Natural killer cell treated with Interleukin-12 subunit alpha and Interleukin-12 subunit beta and Interleukin-15 and Interleukin-18, amount 100 ng/mL, for 72 hours (primary cell): Measurements from ENCODE around the gene AAR2. TPM values are rescaled to one million over a fixed set of nuclear protein-coding genes. Genes with fewer than 3 reads are reported as not detected.

Experiments used
- ATAC-seq, 2 donors: fragments of 150-1000 bp; cut with Tn5 transposase in 1 of 2; sonication (Bioruptor Pico), chemical (Tn5 transposase) in 1 of 2; 2 replicates each; pipeline ENCODE4 v1.10.0; 2021
- DNase-seq: peaks from one replicate; pipeline ENCODE4 v3.0.0; 2022; ENCODE audit warnings: low spot score
- H3K27ac Mint-ChIP-seq, 2 donors: 1 replicate in 1 of 2; 2 replicates in 1 of 2; pipeline ENCODE4 v1.8.0; 2022; ENCODE audit warnings: mixed read lengths in 2 of 2, mild to moderate bottlenecking in 1 of 2, moderate library complexity in 1 of 2
- H3K27me3 Mint-ChIP-seq, 2 donors: 1 replicate in 1 of 2; 2 replicates in 1 of 2; pipeline ENCODE4 v1.8.0; 2022; ENCODE audit warnings: mixed read lengths in 2 of 2
- H3K36me3 Mint-ChIP-seq: one replicate; pipeline ENCODE4 v1.8.0; 2022; ENCODE audit warnings: mixed read lengths
- H3K4me1 Mint-ChIP-seq, 2 donors: 1 replicate in 1 of 2; 2 replicates in 1 of 2; pipeline ENCODE4 v1.8.0; 2022; ENCODE audit warnings: low read depth in 2 of 2, mixed read lengths in 2 of 2, mild to moderate bottlenecking in 1 of 2
- H3K4me3 Mint-ChIP-seq: one replicate; pipeline ENCODE4 v1.8.0; 2022; ENCODE audit warnings: mixed read lengths
- H3K9me3 Mint-ChIP-seq: 2 replicates; pipeline ENCODE4 v1.8.0; 2022; ENCODE audit warnings: mixed read lengths
- total RNA-seq, 2 donors: library from RNA; stranded (reverse); gene quantifications; one replicate each; pipeline ENCODE4 v1.2.3, GENCODE V29; 2022

The AAR2 gene
- total RNA-seq, 2 donors from 2014 or later, result 33.3 to 38.0 TPM

GRCh38 chr20:36255445-36255844 lies 19.2 kb downstream of the AAR2 start:
- no peaks in the 10 kb centered on the region for H3K9me3 Mint-ChIP-seq
- DNase-seq, result no peak
- no peak for ATAC-seq
- no peaks in the 10 kb centered on the region for H3K27me3 Mint-ChIP-seq
- no peak overlapping the region for H3K4me3 Mint-ChIP-seq
- no peak overlapping the region for H3K27ac Mint-ChIP-seq
- peaks cover 4 to 6% of the 10 kb centered on the region in 2 donors for H3K4me1 Mint-ChIP-seq
- peaks cover 14% of the 10 kb centered on the region for H3K36me3 Mint-ChIP-seq

GRCh38 chr20:36259177-36260061 lies 23.1 kb downstream of the AAR2 start:
- H3K27me3 Mint-ChIP-seq, result no peaks in the 10 kb centered on the region
- DNase-seq (no peak), ATAC-seq (no peak)
- H3K27ac Mint-ChIP-seq, result no peak overlapping the region
- no peaks in the 10 kb centered on the region for H3K4me1 Mint-ChIP-seq
- H3K9me3 Mint-ChIP-seq, result no peaks in the 10 kb centered on the region
- H3K36me3 Mint-ChIP-seq, result peaks cover 4% of the 10 kb centered on the region
- H3K4me3 Mint-ChIP-seq, result no peak overlapping the region

- no peak overlapping the region for H3K4me3 Mint-ChIP-seq
- DNase-seq (no peak), ATAC-seq (no peak)
- H3K27me3 Mint-ChIP-seq, result no peaks in the 10 kb centered on the region
- no peaks in the 10 kb centered on the region for H3K4me1 Mint-ChIP-seq
- no peaks in the 10 kb centered on the region for H3K9me3 Mint-ChIP-seq
- H3K27ac Mint-ChIP-seq, result no peak overlapping the region
- H3K36me3 Mint-ChIP-seq, result peaks cover 4% of the 10 kb centered on the region
Observed at GRCh38 chr20:36260316-36260715, 24.0 kb downstream of the AAR2 start.

- Mint-ChIP-seq H3K27ac (no peak overlapping the region), H3K27me3 (no peaks in the 10 kb centered on the region), H3K4me3 (no peak overlapping the region), H3K9me3 (no peaks in the 10 kb centered on the region), H3K4me1 (no peaks in the 10 kb centered on the region), H3K36me3 (peaks cover 4% of the 10 kb centered on the region)
- DNase-seq, result no peak
- no peak for ATAC-seq
Observed at GRCh38 chr20:36261389-36262105, 25.3 kb downstream of the AAR2 start.

GRCh38 chr20:36262440-36262839 lies 26.2 kb downstream of the AAR2 start:
- Mint-ChIP-seq H3K27ac (no peak overlapping the region), H3K9me3 (no peaks in the 10 kb centered on the region), H3K36me3 (no peaks in the 10 kb centered on the region), H3K4me1 (no peaks in the 10 kb centered on the region), H3K27me3 (no peaks in the 10 kb centered on the region), H3K4me3 (no peak overlapping the region)
- ATAC-seq (no peak), DNase-seq (no peak)

GRCh38 chr20:36264426-36265246 lies 28.4 kb downstream of the AAR2 start:
- no peaks in the 10 kb centered on the region for H3K36me3 Mint-ChIP-seq
- no peaks in the 10 kb centered on the region for H3K4me1 Mint-ChIP-seq
- DNase-seq (no peak), ATAC-seq (no peak)
- H3K27me3 Mint-ChIP-seq, result no peaks in the 10 kb centered on the region
- H3K4me3 Mint-ChIP-seq, result no peak overlapping the region
- no peak overlapping the region for H3K27ac Mint-ChIP-seq
- no peaks in the 10 kb centered on the region for H3K9me3 Mint-ChIP-seq

- H3K4me1 Mint-ChIP-seq, result no peaks in the 10 kb centered on the region
- H3K36me3 Mint-ChIP-seq, result no peaks in the 10 kb centered on the region
- H3K9me3 Mint-ChIP-seq, result no peaks in the 10 kb centered on the region
- no peak overlapping the region for H3K4me3 Mint-ChIP-seq
- DNase-seq, result no peak
- H3K27me3 Mint-ChIP-seq, result no peaks in the 10 kb centered on the region
- H3K27ac Mint-ChIP-seq, result no peak overlapping the region
- no peak for ATAC-seq
Observed at GRCh38 chr20:36266189-36266588, 29.9 kb downstream of the AAR2 start.

- Mint-ChIP-seq H3K9me3 (no peaks in the 10 kb centered on the region), H3K4me3 (no peak overlapping the region), H3K27ac (no peak overlapping the region), H3K27me3 (no peaks in the 10 kb centered on the region), H3K4me1 (no peaks in the 10 kb centered on the region), H3K36me3 (no peaks in the 10 kb centered on the region)
- ATAC-seq (no peak), DNase-seq (no peak)
Observed at GRCh38 chr20:36267605-36268381, 31.5 kb downstream of the AAR2 start.

- DNase-seq, result no peak
- no peaks in the 10 kb centered on the region for H3K9me3 Mint-ChIP-seq
- H3K36me3 Mint-ChIP-seq, result no peaks in the 10 kb centered on the region
- no peak overlapping the region for H3K4me3 Mint-ChIP-seq
- H3K27ac Mint-ChIP-seq, result no peak overlapping the region
- no peaks in the 10 kb centered on the region for H3K4me1 Mint-ChIP-seq
- no peaks in the 10 kb centered on the region for H3K27me3 Mint-ChIP-seq
- ATAC-seq, result no peak
Observed at GRCh38 chr20:36268440-36269342, 32.4 kb downstream of the AAR2 start.

GRCh38 chr20:36269507-36269906 lies 33.2 kb downstream of the AAR2 start:
- H3K27me3 Mint-ChIP-seq, result no peaks in the 10 kb centered on the region
- H3K4me3 Mint-ChIP-seq, result no peak overlapping the region
- no peaks in the 10 kb centered on the region for H3K36me3 Mint-ChIP-seq
- no peak overlapping the region for H3K27ac Mint-ChIP-seq
- DNase-seq, result no peak
- no peaks in the 10 kb centered on the region for H3K9me3 Mint-ChIP-seq
- ATAC-seq, result no peak
- H3K4me1 Mint-ChIP-seq, result no peaks in the 10 kb centered on the region

- no peaks in the 10 kb centered on the region for H3K9me3 Mint-ChIP-seq
- no peaks in the 10 kb centered on the region for H3K4me1 Mint-ChIP-seq
- H3K27me3 Mint-ChIP-seq, result no peaks in the 10 kb centered on the region
- no peak overlapping the region for H3K27ac Mint-ChIP-seq
- DNase-seq, result no peak
- H3K36me3 Mint-ChIP-seq, result no peaks in the 10 kb centered on the region
- no peak for ATAC-seq
- H3K4me3 Mint-ChIP-seq, result no peak overlapping the region
Observed at GRCh38 chr20:36270744-36271638, 34.7 kb downstream of the AAR2 start.
